HL-60 (cell line): ENCODE measurements around the gene PARD3.

ENCODE experiments used
- CTCF ChIP-seq: IDR thresholded peaks from one replicate; pipeline ENCODE4 v1.5.1; 2011; ENCODE audit warnings: low read length, control low read depth, inconsistent platforms; ENCODE audit not compliant: insufficient read depth
- GABPA ChIP-seq: IDR thresholded peaks from 2 replicates; pipeline ENCODE4 v1.6.1; 2012; ENCODE audit warnings: low read depth
- POLR2AphosphoS5 ChIP-seq: IDR thresholded peaks from 2 replicates; pipeline ENCODE4 v1.6.1; 2012; ENCODE audit warnings: low read depth
- REST ChIP-seq: IDR thresholded peaks from 2 replicates; pipeline ENCODE4 v1.6.1; 2012; ENCODE audit warnings: low read depth; ENCODE audit not compliant: insufficient replicate concordance
- SPI1 ChIP-seq: IDR thresholded peaks from 2 replicates; pipeline ENCODE4 v1.6.1; 2012; ENCODE audit warnings: low read depth, mild to moderate bottlenecking, borderline replicate concordance

- TF ChIP-seq CTCF = no peak
- TF ChIP-seq POLR2AphosphoS5 = no peak
- TF ChIP-seq REST = no peak
- no peak for TF ChIP-seq GABPA
- TF ChIP-seq SPI1 = no peak
These were observed 512.1 kb downstream of the PARD3 start for GRCh38 chr10:34303022-34303421.
